ENCODE results near the gene MDM1.

The MDM1 gene

GRCh38 chr12:68259318-68259940 lies 72.7 kb downstream of the MDM1 start:
- Histone ChIP-seq H3K4me3 (ENCODE audit: low read depth, low read length) (0 out of 2 replicates have a peak overlapping the region, but pooled peaks have one; percentile 4), H3K4me1 (ENCODE audit: control insufficient read depth, insufficient read depth, low read length, unreplicated experiment) (peaks cover 33% of the 10 kb centered on the region), H3K79me2 (ENCODE audit: control insufficient read depth, insufficient read depth, low read length, unreplicated experiment) (no peaks in the 10 kb centered on the region), H3K27me3 (ENCODE audit: insufficient read depth, low read length) (no peaks in the 10 kb centered on the region), H3K36me3 (ENCODE audit: insufficient read depth, low read length) (no peaks in the 10 kb centered on the region), H3K27ac (ENCODE audit: low read depth, low read length) (peak overlapping the region; percentile 77), H2AFZ (ENCODE audit: low read length, unreplicated experiment) (peak overlapping the region; percentile 7)

DNA sequence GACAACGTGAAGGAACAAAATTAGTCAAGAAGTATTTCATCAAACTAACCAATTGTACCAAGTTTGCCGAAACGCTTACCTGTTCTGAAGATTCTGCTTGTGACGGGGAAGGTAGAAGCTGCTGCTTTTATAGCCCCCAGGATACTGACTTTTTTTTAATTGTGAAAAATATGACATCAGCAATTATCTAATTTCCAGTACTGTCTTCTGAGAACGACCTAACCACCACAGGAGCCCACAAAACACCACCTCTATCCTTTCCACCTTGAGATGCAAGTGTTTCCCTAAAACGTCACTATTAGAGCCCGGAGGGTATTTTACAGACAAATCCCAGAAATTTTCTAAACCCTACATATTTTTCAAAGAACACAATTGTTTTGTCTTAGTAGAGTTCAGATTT lies 78.7 kb downstream of the MDM1 start, which contains the start of gene IL22:
IL22 (minus strand) TSS at position 101 of the 400 bp plus-strand sequence. CDS start 156 bp downstream, outside the sequence.
- no peak within 1 kb of the TSS for H3K27ac ChIP-seq (ENCODE audit: low read depth, low read length)
- no peaks in the 10 kb centered on the region for H3K36me3 ChIP-seq (ENCODE audit: insufficient read depth, low read length)
- no peaks in the 10 kb centered on the region for H3K79me2 ChIP-seq (ENCODE audit: control insufficient read depth, insufficient read depth, low read length, unreplicated experiment)
- peaks cover 8% of the 10 kb centered on the region for H3K4me1 ChIP-seq (ENCODE audit: control insufficient read depth, insufficient read depth, low read length, unreplicated experiment)
- no peak within 1 kb of the TSS for H2AFZ ChIP-seq (ENCODE audit: low read length, unreplicated experiment)
- H3K4me3 ChIP-seq (ENCODE audit: low read depth, low read length) = no peak within 1 kb of the TSS
- no peaks in the 10 kb centered on the region for H3K27me3 ChIP-seq (ENCODE audit: insufficient read depth, low read length)

- no peaks in the 10 kb centered on the region for H3K79me2 ChIP-seq (ENCODE audit: control insufficient read depth, insufficient read depth, low read length, unreplicated experiment)
- no peak overlapping the region for H3K4me3 ChIP-seq (ENCODE audit: low read depth, low read length)
- no peaks in the 10 kb centered on the region for H3K27me3 ChIP-seq (ENCODE audit: insufficient read depth, low read length)
- H3K4me1 ChIP-seq (ENCODE audit: control insufficient read depth, insufficient read depth, low read length, unreplicated experiment) = peaks cover 8% of the 10 kb centered on the region
- no peak overlapping the region for H3K27ac ChIP-seq (ENCODE audit: low read depth, low read length)
- no peak overlapping the region for H2AFZ ChIP-seq (ENCODE audit: low read length, unreplicated experiment)
- H3K36me3 ChIP-seq (ENCODE audit: insufficient read depth, low read length) = no peaks in the 10 kb centered on the region
These were observed 80.1 kb downstream of the MDM1 start for GRCh38 chr12:68252077-68252476.

GRCh38 chr12:68250454-68250853 lies 81.7 kb downstream of the MDM1 start:
- no peak overlapping the region for H2AFZ ChIP-seq (ENCODE audit: low read length, unreplicated experiment)

DNA sequence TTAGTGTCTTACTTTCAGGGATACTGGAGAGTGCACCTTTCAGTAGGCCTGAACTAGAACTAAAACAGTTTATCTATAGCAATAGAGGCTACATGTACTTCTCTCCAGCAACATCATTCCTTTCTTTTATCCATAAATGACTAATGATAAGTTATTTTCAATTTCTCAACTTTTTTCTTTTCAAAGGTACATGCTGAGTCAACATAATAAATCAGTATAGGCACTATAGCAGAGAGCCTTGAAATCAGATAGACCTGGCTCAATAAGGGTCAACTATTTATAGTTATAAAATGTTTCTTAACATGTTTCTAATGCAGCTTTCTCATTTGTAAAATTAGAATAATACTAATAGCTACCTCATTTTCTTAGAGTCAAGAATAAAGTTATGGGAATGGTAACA lies 84.4 kb downstream of the MDM1 start:
- H3K27me3 ChIP-seq (ENCODE audit: insufficient read depth, low read length) = no peaks in the 10 kb centered on the region
- no peaks in the 10 kb centered on the region for H3K36me3 ChIP-seq (ENCODE audit: insufficient read depth, low read length)
- H3K4me3 ChIP-seq (ENCODE audit: low read depth, low read length) = no peak overlapping the region
- H3K79me2 ChIP-seq (ENCODE audit: control insufficient read depth, insufficient read depth, low read length, unreplicated experiment) = no peaks in the 10 kb centered on the region
- H3K4me1 ChIP-seq (ENCODE audit: control insufficient read depth, insufficient read depth, low read length, unreplicated experiment) = peaks cover 20% of the 10 kb centered on the region
- no peak overlapping the region for H2AFZ ChIP-seq (ENCODE audit: low read length, unreplicated experiment)
- no peak overlapping the region for H3K27ac ChIP-seq (ENCODE audit: low read depth, low read length)

More at GRCh38 chr12:68250454-68250853, 81.7 kb downstream of the MDM1 start:
- Histone ChIP-seq H3K36me3 (ENCODE audit: insufficient read depth, low read length) (no peaks in the 10 kb centered on the region), H3K27me3 (ENCODE audit: insufficient read depth, low read length) (no peaks in the 10 kb centered on the region), H3K4me1 (ENCODE audit: control insufficient read depth, insufficient read depth, low read length, unreplicated experiment) (peaks cover 14% of the 10 kb centered on the region), H3K27ac (ENCODE audit: low read depth, low read length) (no peak overlapping the region), H3K79me2 (ENCODE audit: control insufficient read depth, insufficient read depth, low read length, unreplicated experiment) (no peaks in the 10 kb centered on the region), H3K4me3 (ENCODE audit: low read depth, low read length) (no peak overlapping the region)

DNA sequence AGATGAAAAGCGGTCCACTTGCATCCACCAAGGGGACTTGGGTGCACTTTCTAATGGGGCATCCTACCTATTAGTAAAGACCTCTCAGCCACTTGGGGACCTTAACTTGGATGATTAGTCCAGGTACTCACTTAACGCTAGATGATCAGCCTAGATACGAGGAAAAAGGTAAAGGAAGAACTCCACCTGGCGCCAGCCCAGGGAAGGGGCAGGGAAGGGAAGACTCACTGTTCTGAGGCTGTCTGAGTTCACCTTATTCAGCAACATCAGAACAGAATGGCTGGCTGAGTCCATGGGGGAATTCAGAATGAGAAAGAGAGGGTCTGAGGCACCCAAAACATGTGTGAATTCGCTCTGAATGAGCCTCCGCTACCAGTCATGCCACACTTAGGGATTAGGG lies 85.8 kb downstream of the MDM1 start:
- H3K36me3 ChIP-seq (ENCODE audit: insufficient read depth, low read length) = no peaks in the 10 kb centered on the region
- no peak overlapping the region for H2AFZ ChIP-seq (ENCODE audit: low read length, unreplicated experiment)
- H3K4me1 ChIP-seq (ENCODE audit: control insufficient read depth, insufficient read depth, low read length, unreplicated experiment) = peaks cover 21% of the 10 kb centered on the region
- no peak overlapping the region for H3K27ac ChIP-seq (ENCODE audit: low read depth, low read length)
- H3K27me3 ChIP-seq (ENCODE audit: insufficient read depth, low read length) = no peaks in the 10 kb centered on the region
- H3K79me2 ChIP-seq (ENCODE audit: control insufficient read depth, insufficient read depth, low read length, unreplicated experiment) = no peaks in the 10 kb centered on the region
- H3K4me3 ChIP-seq (ENCODE audit: low read depth, low read length) = no peak overlapping the region

GRCh38 chr12:68245180-68246021 lies 86.8 kb downstream of the MDM1 start:
- H3K4me1 ChIP-seq (ENCODE audit: control insufficient read depth, insufficient read depth, low read length, unreplicated experiment) = peaks cover 24% of the 10 kb centered on the region
- no peaks in the 10 kb centered on the region for H3K27me3 ChIP-seq (ENCODE audit: insufficient read depth, low read length)
- peak overlapping the region; percentile 83 for H2AFZ ChIP-seq (ENCODE audit: low read length, unreplicated experiment)
- H3K4me3 ChIP-seq (ENCODE audit: low read depth, low read length) = peak overlapping the region; percentile 13; the same call in 1 of the 2 replicates
- H3K36me3 ChIP-seq (ENCODE audit: insufficient read depth, low read length) = no peaks in the 10 kb centered on the region
- no peak overlapping the region for H3K27ac ChIP-seq (ENCODE audit: low read depth, low read length)
- no peaks in the 10 kb centered on the region for H3K79me2 ChIP-seq (ENCODE audit: control insufficient read depth, insufficient read depth, low read length, unreplicated experiment)
